A172 (cell line): Measurements from ENCODE around the gene MCM10. TPM values are rescaled to one million over a fixed set of nuclear protein-coding genes. Genes with fewer than 3 reads are reported as not detected.
"Not testable (repeated sequence)": the region's sequence is repeated elsewhere in the genome, so short reads cannot be mapped to it uniquely, and the experiment has no call there.

ENCODE experiments used
- DNase-seq: peaks from one replicate; pipeline ENCODE4 v3.0.0-alpha.2; 2015; ENCODE audit warnings: low spot score
- total RNA-seq: library from RNA; depleted of rRNA; stranded (reverse); fragments of >200 nt; shearing (Covaris generic); gene quantifications from 2 replicates; pipeline ENCODE4 v1.2.3, GENCODE V29; 2014

Gene MCM10
- total RNA-seq, 1 experiment from 2014 or later: 34.4 TPM

GRCh38 chr10:13221572-13221971, 60.2 kb downstream of the MCM10 start:
- no peak for DNase-seq

DNA sequence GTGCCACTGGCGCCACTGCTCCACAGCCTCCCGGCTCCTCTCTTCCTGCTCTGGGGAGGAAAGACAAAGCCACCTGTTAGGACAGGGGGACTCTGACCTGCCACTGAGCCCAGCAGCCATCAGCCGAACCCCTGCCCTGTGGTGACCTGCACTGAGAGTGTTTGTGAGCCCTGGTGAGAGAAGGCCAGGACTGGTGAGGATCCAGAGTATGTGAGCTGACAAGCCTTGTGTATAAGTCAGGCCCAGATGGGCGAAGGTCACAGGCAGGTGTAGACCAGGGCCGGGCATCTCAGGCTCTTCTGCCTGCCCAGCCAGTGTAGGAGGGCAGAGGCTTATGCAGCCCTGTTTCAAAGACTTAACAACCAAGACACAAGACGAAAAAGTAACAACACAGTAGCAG, 60.8 kb downstream of the MCM10 start:
- DNase-seq: no peak

DNA sequence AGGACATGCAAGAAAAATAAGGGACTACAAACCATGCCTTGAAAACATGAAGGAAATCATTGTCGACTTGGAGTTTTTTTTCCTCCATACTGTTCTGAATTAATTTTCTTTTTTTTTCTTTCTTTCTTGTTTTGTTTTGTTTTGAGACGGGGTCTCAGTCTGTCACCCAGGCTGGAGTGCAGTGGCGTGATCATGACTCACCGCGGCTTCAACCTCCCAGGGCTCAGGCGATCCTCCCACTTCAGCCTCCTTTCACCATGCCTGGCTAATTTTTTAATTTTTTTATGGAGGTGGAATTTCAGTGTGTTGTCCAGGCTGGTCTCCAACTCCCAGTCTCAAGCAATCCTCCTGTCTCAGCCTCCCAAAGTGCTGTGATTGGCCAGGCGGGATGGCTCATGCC, 61.2 kb downstream of the MCM10 start:
- no peak for DNase-seq

DNA sequence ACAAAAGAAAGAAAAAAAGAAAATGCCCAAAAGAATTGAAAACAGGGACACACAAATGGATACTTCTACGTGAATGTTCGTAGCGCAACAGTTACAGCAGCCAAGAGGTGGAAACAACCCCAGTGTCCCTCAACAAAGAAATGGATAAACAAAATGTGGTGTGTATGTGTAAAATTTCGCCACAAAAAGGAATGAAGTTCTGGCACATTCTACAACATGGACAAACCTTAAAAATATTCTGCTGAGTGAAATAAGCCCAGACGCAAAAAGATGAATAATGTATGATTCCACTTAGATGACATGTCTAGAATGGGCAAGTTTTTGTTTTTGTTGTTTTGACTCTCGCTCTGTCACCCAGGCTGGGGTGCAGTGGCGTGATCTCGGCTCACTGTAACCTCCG, 61.9 kb downstream of the MCM10 start:
- no peak for DNase-seq

DNA sequence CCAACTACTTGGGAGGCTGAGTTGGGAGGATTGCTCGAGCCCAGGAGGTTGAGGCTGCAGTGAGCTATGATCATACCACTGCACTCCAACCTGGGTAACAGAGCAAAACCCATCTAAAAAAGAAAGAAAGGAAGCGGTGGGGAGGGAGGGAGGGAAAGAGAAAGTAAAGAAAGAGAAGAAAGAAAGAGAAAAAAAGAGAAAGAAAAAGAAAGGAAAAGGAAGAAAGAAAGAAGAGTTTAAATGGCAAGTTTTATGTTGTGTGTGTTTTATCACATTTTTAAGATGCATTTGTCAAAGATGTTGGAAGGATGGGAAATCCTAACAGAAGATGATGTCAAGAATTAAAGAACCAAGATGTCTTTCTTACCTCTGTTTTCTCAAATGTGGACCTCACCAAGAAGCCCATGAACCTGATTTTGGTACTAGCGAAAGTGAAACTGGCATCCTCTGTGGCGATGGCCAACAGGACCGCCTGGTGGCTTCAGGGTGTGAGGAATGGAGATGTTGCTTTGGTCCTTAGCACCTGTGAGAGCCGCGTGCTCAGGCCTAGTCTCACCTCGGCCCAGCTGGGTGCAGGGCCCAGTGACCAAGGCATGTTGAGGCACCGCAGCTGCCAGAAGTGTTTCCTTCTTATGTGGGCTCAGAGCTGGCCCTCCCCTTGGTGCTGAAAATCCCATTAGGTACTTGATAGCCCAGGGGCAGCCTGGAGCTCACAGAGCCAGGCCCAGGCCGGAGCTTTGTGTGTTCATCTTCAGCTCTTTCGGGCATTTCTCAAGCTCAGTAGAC, 63.0 kb downstream of the MCM10 start:
- DNase-seq: no peak

DNA sequence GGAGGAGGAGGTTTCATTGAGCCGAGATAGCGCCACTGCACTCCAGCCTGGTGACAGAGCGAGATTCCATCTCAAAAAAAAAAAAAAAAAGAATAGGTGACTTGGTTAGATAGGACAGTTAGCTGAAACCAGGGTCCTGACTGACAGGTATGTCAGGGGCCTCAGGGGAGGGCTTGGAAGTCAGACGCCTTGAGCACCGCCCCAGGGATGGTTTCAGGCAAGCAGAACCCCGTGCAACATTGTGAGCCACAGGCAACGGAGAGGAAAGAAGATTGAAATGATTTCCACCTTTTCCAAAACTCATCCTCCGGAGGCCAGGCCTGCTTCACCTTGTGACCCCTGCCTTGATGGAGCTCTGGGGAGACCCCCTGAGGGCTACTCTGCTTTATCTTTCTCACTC, 64.2 kb downstream of the MCM10 start:
- DNase-seq: no peak

DNA sequence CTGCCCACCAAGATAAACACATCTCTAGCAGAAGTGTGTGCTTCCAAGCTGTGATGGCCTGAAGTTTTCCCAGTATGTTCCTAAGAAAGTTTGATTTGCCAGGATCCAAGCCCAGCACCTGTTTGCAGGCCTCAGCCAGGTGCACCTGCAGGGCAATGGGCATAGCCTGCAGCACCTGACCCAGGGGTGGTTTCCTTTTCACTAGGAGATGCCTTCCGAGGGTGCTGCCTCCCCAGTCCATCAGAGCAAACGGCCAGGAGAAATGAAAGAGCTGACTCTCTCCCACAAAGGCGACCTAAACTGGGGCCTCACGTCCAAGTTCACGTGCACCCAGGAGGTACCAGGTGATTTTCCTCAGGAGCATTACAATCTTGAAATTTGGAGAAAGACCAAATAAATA, 65.7 kb downstream of the MCM10 start:
- no peak for DNase-seq

GRCh38 chr10:13231190-13231589, 69.8 kb downstream of the MCM10 start:
- no peak for DNase-seq

- no peak for DNase-seq
Observed at GRCh38 chr10:13231808-13232207, 70.5 kb downstream of the MCM10 start.

GRCh38 chr10:13233358-13233757, 72.0 kb downstream of the MCM10 start:
- DNase-seq: no peak

DNA sequence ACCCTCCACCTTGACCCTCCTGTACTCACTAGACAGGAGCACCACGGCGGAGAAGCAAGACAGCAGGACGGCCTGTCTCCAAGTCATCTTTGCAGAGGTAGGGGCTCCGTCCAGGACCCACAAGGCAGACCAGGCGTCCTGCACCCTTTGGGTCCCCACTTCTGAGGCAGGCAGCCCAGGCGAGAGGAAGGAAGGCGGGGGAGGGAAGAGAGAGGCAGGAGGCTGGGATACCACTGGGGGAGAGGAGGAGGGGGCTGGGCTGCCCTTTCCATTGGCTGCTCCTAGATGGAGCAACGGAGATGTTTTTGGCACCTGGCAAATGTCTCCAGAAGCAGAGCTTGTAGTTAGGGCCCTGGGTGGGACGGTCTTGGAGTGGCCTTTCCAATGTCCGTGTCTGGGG, 72.8 kb downstream of the MCM10 start, which contains the start of gene UCMA:
Gene UCMA, minus strand, starts transcription at position 203 of the 400 bp plus-strand sequence. Its CDS starts 116 bp downstream, at position 87.
- DNase-seq: no peak

DNA sequence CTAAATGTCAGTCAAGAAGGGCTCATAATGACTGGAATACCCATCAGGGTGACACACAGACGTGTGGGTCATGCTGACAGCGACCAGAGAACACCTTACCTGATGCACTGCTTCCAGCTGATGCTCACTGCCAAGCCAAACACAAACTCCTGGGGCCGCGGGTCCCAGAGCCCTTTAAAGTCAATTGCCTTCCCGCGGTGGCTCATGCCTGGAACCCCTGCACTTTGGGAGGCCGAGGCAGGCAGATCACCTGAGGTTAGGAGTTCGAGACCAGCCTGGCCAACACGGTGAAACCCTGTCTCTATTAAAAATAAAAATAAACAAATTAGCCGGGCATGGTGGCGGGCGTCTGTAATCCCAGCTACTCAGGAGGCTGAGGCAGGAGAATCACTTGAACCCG, 73.4 kb downstream of the MCM10 start:
- not testable (repeated sequence) for DNase-seq

- DNase-seq: no peak
Observed at GRCh38 chr10:13236638-13237037, 75.3 kb downstream of the MCM10 start.

DNA sequence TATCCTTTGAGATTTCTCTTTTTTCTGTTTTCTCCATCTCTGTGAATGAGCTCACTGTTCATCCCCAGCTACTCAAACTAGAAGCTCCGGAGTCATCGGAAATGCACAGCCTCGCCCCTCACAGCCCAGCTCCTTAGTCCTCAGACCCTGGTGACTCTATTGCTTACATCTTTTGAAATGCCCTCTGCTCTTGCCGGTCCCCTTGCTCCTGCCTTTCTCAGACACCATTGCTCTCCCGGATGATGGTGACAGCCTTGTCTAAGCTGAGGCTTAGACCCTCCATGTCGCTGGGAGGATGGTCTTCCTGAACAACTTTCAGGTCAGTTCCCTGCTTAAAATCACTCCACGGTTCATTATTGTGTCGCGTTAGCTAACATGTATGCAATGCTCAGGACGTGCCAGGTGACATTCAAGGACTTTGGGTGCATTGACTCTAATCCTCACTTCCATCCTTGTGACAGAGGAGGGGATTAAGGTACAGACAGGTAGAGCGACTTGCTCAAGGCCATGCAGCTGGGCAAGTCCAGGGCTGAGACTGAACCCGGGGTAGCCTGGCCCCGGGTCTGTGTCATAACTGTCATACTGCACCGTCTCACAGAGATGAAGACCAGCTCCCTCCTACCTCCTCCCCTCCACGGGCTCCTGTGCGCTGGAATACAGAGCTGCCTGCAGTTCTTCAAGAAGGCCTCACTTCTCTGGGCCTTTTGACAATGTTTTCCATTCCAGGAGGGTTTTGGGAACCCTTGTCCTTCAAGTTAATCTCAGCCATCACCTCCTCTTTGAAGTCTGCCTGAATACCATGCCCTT, 77.1 kb downstream of the MCM10 start:
- no peak for DNase-seq

DNA sequence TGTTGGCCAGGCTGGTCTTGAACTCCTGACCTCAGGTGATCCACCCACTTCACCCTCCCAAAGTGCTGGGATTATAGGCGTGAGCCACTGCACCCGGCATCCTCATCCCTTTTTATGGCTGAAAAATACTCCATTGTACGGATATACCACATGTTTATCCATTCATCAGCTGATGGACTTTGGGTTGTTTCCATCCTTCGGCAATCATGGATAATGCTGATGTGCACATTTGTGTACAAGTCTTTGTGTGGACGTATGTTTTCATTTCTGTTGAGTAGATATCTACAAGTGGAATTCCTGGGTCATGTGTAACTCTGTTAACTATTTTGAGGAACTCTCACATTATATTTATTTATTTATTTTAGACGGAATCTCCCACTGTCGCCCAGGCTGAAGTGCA, 78.6 kb downstream of the MCM10 start:
- no peak for DNase-seq

DNA sequence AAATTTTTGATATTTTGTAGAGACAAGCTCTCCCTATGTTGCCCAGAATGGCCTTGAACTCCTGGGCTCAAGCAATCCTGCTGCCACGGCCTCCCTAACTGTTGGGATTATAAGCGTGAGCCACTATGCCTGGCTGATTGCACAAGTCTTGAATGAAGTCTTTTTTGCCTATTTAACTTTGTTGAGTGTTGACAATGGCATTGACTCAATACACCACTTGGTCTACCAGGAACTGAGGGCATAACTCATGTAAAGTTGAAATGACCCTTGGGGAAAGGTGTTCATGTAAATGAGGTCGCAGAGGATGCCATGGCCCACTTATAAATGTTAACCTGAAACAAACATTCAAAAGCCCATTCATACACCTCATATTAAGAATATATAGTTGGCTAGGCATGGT, 80.3 kb downstream of the MCM10 start:
- DNase-seq: no peak

DNA sequence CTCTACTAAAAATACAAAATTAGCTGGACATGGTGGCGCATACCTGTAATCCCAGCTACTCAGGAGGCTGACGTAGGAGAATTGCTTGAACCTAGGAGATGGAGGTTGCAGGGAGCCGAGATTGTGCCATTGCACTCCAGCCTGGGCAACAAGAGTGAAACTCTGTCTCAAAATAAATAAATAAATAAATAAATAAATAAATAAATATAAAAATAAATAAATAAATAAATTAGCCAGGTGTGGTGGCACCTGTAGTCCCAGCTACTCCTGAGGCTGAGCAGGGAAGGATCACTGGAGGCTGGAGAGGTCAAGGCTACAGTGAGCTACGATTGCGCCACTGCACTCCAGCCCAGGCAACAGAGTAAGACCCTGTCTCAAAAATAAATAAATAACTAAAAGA, 80.9 kb downstream of the MCM10 start:
- not testable (repeated sequence) for DNase-seq

DNA sequence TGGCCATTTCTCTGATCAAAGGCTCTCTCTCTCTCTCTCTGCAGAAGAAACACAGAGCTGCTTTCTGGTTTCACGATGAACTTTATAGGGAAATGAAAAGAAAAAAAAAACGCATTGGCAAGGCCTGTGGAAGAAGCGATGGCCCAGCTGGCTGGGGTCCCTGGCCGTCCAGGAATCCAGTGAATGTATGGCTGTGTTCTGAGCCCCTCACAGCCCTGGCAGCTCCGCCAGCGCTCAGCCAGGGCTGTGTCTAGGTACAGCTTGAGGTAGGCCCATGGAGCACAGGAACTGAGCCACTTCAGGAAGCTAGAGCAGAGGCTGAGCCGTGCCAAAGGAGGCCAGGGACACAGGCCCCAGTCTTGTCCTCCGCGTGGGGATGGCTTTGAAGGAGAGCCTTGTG, 85.9 kb downstream of the MCM10 start:
- DNase-seq: no peak

GRCh38 chr10:13247784-13248183, 86.4 kb downstream of the MCM10 start:
- no peak for DNase-seq

DNA sequence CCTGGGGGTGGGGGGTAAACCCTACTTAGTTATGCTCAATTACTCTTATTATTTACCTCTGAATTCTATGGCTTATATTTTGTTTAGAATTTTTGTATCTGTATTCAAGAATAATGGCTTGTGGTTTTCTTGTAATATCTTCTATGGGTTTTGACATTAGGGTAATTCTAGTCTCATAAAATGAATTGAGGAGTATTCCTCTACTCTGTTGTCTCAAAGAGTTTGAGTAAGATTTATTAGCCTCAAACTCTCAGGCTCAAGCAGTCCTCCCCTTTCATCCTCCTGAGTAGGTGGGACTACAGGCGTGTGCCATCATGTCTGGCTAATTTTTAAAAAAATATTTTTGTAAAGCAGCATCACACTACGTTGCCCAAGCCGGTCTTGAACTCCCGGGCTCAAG, 92.4 kb downstream of the MCM10 start:
- no peak for DNase-seq

DNA sequence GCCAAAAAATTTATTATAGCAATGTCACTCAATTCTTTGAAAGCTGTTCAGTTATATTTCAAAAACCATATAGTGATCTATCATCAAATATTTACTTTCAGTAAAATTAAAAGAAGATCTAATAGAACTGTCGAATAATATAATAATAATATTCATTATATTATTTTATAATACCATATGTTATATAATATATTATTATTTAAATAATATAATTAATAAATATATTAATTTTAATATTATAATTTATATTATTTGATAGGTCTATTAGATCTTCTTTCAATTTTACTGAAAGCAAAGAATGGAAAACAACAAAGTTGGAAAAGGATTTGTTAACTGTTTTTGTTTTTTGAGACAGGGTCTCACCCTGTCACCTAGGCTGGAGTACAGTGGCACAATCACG, 95.3 kb downstream of the MCM10 start:
- no peak for DNase-seq

- DNase-seq: no peak
Observed at GRCh38 chr10:13257621-13258140, 96.3 kb downstream of the MCM10 start.
